Colon (tissue), 2 donors: ENCODE measurements around the gene MAPK11.

Experiments
- FAIRE-seq: peaks from 2 replicates; lab custom pipeline; 2012; peaks lifted over from hg19 to GRCh38; lab: Jason Lieb, UNC
- donor health status: control.
- donor health status: control.

The MAPK11 gene

GRCh38 chr22:50248196-50249081 is 21.7 kb downstream of the MAPK11 start:
- no peak for FAIRE-seq

DNA sequence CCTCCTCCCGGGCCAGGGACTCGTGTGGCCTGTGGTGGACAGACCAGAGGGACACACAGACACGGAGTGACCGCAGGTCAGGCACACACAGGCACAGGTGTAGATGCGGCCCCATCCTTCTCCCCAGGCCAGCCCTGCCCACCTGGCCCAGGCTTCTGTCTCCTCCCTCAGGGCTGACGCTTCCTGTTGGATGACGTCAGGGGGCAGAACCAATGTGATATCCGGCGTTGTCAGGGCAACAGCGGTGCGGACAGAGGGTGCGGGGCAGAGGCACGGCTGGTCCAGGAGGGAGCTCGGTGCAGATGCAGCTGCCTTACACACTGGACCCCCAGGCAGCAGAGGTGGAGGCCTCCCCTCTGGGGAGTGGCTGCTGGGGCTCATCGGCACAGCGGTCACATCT is 22.4 kb downstream of the MAPK11 start:
- no peak for FAIRE-seq

DNA sequence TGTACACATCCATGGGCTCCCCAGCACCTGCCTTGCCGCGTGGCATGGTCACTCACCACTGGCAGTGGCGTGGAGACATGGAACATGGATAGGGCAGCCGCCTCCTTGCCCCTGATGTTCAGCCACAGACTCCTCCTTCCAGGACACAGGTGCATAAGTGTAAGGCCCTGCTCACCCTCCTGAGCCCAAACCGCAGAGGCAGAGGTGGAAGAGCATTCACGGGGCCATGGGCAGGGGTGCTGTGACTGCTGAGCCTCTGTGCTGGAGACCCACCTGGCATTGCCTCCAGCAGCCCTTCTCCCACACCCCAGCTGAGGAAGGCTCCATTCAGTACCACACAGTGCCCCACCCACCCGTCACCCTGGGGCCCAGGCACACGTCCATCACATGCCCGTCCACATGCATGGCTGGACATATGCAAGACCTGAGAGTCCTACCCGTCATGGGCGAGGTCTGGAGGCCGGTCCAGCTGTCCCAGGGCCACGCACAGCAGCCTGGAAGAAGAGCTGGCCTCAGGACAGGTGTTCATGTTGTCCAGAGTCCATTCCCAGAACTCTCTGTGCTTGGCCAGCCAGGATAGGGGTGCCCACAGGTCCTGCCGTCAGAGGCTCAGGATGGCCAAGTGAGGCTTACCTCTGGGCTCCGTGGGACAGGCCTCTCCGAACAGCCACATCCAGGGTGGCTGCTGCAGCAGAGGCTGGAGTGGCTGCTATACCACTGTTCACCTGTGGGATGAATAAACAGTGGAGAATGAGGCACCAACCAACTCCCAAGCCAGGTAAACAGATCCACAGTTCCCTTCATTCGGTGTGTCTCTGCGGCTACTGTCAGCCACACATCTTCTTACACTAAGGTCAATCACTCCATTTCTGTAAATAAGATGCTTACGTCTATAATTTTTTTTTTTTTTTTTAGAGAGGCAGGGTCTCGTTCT is 23.7 kb downstream of the MAPK11 start:
- no peak for FAIRE-seq

DNA sequence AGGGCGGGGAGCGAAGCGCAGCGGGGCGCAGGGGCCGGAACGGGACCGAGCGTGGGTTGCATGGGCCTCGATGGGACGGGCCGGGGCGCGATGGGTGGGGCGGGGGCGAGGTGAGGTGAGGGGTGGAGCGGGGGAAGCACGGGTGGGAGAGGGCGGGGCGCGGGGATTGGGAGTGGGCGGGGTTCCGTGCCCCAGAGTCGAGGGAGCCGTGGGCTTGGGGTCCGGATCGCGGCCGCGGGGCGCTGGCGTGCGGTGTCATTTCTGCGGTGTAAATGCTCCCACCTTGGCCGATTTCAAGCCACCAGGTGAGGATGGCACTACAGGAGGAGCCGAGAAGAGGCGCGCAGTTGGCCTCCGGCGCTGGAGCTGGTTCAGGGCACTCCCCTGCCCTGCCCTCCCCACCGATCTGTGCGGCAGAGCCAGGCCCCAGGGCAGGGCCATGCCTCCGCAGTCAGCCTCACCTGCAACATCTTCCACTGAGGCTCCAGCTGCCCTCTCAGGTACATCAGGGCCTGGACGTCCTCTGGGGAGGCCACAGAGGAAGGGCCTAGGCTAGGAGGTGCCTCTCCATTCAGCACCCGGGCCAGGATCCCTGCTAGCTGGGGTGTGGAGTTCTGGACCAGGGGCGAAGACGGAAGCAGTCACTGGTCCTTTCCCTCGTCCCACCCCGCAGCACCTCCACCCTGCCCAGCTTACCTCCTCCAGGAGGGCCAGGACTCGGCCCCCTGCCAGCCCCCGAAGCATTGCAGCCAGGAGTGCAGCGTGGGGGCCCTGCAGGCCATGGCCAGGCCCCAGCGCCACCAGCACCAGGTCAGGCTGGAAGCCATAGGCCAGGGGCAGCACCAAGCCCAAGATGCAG is 24.7 kb downstream of the MAPK11 start:
- no peak for FAIRE-seq

- no peak for FAIRE-seq
Observed at GRCh38 chr22:50244420-50245213, 25.6 kb downstream of the MAPK11 start, which contains the start of gene TUBGCP6. Gene TUBGCP6, minus strand, starts transcription at chr22:50245023. Its CDS starts 564 bp downstream, at chr22:50244459.

DNA sequence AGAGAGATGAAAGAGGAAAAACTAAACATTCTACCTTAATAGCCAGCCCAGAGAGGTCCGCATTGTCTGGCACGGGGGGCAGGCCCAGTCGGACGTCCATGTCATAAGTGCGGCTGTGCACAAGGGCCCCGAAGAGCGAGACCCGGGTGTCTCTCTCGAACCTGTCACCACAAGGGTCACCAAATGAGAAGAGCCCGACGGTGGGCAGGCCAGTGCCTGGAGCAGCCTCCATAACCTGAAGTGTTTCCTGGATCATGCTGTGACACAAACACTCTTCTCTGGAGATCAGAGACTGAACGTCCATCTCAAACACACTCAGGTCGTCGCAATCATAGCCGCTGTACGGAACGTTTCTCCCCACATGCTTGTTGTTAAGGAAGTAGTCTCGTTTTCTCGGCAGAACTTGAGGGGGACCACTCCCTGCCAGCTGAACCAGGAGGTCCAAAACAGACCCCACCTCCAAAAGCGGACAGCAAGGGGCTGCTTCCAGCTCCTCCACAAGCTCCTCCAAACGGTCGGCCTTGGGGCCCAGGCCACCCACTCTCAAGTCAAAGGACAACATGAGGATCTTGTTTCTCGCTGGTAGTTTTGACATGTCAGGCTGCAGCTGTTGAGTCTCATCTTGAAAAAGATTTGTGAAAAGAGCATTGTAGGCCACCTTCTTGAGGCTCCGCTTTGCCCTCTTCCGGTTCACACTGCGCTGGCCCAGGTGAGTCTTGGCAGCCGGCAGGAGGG is 26.3 kb downstream of the MAPK11 start:
- no peak for FAIRE-seq

DNA sequence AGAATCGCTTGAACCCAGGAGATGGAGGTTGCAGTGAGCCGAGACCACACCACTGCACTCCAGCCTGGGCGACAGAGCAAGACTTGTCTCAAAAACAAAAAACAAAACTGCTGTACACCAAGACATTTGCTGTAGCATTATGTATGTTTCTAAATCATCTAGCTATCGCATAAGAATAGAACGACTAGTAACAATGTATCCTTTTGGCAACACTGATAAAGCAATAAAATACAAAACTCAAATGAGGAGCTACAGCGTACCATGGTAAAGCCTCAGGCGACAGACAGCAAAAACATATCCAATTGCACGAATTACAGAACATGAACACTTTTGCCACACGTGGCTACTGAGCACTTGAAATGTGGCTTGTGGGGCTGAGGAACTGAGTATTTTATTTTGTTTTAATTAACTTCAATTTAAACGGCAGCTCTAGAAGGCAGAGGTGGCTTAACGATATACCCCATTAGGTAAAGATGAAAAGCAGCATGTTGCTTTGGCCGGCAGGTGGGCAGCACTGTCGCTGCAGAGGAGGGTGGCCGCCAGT is 27.7 kb downstream of the MAPK11 start:
- FAIRE-seq, result no peak

DNA sequence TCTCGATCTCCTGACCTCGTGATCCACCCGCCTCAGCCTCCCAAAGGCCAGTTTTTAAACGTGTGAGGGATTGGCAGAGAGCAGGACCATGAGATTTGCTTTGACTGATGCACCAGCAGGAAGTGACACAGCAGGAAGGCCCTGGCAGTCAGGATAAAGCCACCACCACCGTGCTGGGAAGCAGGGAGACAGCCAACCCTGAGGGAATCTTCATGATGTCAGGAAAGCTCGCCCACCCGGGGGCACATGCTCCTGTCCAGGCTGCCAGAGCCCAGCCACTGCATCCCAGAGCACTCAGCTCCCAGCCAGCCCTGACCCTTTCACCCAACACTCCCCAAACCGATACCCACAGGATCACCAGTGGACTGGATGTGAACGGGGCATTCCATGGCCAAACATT is 31.4 kb downstream of the MAPK11 start:
- FAIRE-seq, result no peak

GRCh38 chr22:50236731-50237409 is 33.3 kb downstream of the MAPK11 start:
- no peak for FAIRE-seq

- FAIRE-seq, result no peak
Observed at GRCh38 chr22:50233223-50233622, 37.0 kb downstream of the MAPK11 start.

- FAIRE-seq, result no peak
Observed at GRCh38 chr22:50232481-50233151, 37.6 kb downstream of the MAPK11 start.

GRCh38 chr22:50229370-50229769 is 40.8 kb downstream of the MAPK11 start:
- no peak for FAIRE-seq

DNA sequence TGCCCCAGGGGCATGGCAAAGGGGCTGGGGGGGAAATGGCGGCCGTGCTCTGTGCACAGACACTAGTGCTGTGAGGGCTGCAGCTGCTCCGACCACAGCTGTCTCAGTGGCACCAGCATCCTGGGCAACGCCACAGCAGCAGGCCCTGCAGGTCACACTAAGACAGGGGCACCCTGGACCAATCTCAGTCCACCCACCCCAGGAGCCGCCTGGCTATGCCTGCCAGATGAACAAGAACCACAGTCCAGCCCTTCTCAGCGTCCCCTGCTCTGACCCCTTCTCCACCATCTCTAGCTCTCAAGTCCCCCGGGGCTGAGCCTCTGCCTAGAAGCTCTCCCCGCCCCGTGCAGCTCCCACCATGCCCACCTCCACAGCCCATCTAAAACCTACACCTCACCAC is 41.8 kb downstream of the MAPK11 start:
- FAIRE-seq, result no peak

DNA sequence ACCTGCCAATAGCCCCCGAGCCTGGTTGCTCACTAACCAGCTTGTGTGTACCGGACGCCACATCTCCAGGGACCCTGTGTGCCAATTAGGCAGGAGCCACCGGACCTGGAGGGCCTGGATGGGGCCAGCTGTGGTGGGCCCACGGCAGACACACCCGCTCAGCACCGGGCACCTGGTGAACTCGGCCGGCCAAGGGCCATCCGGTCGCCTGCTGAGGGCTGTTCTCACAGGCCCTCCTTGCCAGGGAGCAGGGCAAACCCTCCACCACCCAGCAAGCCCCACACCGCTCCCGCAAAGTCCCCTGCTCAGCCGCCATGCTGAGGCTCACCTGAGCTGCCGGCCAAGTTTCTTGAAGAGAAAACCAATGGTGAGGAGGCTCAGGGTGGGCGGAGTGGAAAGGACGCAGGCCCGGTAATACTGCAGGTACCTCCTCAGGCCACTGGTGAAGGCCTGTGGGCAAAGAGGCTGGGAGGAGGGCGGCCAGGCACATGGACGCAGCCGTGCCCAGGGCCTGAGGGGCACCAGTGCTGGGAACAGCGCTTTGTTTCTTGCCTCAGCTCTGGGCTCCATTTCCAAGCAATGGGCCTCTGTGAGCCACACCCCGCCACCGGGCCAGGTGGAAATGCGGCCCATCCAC is 42.5 kb downstream of the MAPK11 start:
- no peak for FAIRE-seq

DNA sequence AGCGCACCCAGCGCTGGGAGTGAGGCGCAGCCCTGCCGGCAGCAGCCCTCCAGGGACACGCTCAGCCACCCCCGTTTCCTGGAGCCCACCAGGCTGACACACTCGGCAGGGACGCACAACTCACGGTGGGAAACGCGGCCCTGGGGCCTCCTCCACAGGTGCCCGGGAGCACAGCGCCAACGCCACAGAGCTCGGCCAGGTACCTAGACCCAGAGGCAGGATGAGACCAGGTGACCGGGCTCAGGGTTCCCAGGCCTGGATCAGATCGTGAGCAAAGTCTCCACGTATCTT is 43.4 kb downstream of the MAPK11 start:
- no peak for FAIRE-seq

GRCh38 chr22:50226063-50226874 is 43.9 kb downstream of the MAPK11 start:
- FAIRE-seq, result no peak

DNA sequence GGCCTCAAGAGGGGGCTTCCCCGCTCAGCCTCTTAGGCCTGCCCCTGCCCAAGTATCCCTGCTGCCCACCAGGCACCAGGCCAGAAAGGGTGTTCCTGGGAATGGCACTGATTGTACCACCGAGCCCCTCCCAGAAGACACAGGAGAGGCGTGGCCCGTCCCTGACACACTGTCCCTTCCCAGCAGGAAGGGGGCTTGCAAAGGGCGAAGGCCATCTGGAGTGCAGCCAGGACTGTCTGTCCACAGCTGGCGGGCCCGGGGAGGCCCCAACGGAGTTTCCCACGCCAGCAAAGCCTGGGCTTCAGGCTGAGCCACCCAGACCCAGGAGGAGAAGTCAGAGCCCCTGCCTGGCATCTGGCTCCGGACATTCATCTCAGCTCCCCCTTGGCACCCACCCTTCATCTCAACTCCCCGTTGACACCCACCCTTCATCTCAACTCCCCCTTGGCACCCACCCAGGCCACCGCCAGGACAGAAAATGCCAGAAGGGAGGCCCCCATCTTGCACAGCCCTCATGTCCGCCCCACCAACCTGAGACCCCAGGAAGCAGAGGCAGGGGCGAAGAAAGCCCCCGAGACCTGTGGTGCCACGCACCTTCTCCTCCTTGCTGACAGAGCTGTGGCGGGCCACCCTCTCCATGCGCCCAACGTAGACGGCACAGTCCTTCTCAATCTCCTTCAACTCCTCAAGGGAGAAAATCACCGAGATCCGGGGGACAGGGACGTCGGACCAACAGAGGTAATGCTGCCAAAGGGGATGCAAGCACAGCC is 44.8 kb downstream of the MAPK11 start:
- no peak for FAIRE-seq
